H1 (cell line): ENCODE measurements around the gene PEX19. TPM values are rescaled to one million over a fixed set of nuclear protein-coding genes. Genes with fewer than 3 reads are reported as not detected.
A peak's percentile ranks its signal among the peaks of the same experiment; 100 is the strongest.

Source experiments
- CTCF ChIA-PET: fragments of 300-600 bp; sonication (Branson Sonifier 250); formaldehyde crosslinking; loops from one replicate; lab custom pipeline; 2021; ENCODE audit not compliant: partially characterized antibody; lab: Charles Lee
- POLR2A ChIA-PET: fragments of 300-600 bp; sonication (Branson Sonifier 250); formaldehyde crosslinking; loops from one replicate; lab custom pipeline; 2021; ENCODE audit warnings: inconsistent platforms; ENCODE audit not compliant: partially characterized antibody; lab: Charles Lee
- DNase-seq, 2 experiments: peaks; one replicate each; pipeline versions ENCODE4 v3.0.0 to v3.0.0-alpha.2; 2010 to 2022; ENCODE audit warnings: low spot score in 2 of 2, low read depth in 1 of 2, mixed read lengths in 1 of 2
- FAIRE-seq: peaks from 2 replicates; lab custom pipeline; 2011; peaks lifted over from hg19 to GRCh38; lab: Jason Lieb, UNC
- H2AFZ ChIP-seq: 2 replicates; pipeline ENCODE4 v1.8.1; 2012; ENCODE audit warnings: low read length, inconsistent platforms
- H2AK5ac ChIP-seq: 2 replicates; pipeline ENCODE4 v1.6.1; 2013; ENCODE audit warnings: low read depth, low read length
- H2BK120ac ChIP-seq: replicated peaks from 2 replicates; pipeline ENCODE3; 2013; ENCODE audit warnings: low read depth, low read length, inconsistent platforms
- H2BK12ac ChIP-seq: 2 replicates; pipeline ENCODE4 v1.6.1; 2013; ENCODE audit warnings: low read depth, low read length
- H2BK15ac ChIP-seq: 2 replicates; pipeline ENCODE4 v1.6.1; 2013; ENCODE audit warnings: low read length
- H2BK20ac ChIP-seq: 2 replicates; pipeline ENCODE4 v1.6.1; 2013; ENCODE audit warnings: low read length
- H2BK5ac ChIP-seq: 2 replicates; pipeline ENCODE4 v1.6.1; 2013; ENCODE audit warnings: low read depth, low read length
- H3K14ac ChIP-seq: 2 replicates; pipeline ENCODE4 v1.6.1; 2013; ENCODE audit warnings: inconsistent platforms; ENCODE audit not compliant: insufficient read length
- H3K18ac ChIP-seq: 2 replicates; pipeline ENCODE4 v1.6.1; 2013; ENCODE audit warnings: low read length; ENCODE audit errors: extremely low read depth
- H3K23ac ChIP-seq: 2 replicates; pipeline ENCODE4 v1.6.1; 2013; ENCODE audit warnings: inconsistent platforms; ENCODE audit not compliant: insufficient read length
- H3K23me2 ChIP-seq: 2 replicates; pipeline ENCODE4 v1.6.1; 2013; ENCODE audit warnings: low read depth, low read length
- H3K27ac ChIP-seq: 2 replicates; pipeline ENCODE4 v1.6.1; 2011; ENCODE audit warnings: low read depth, low read length, inconsistent platforms
- H3K27me3 ChIP-seq, 4 experiments: replicated peaks in 1 of 4; 1 replicate in 1 of 4; 2 replicates in 3 of 4; pipeline versions ENCODE4 v1.6.1 to v1.8.1; 2011 to 2013; ENCODE audit warnings: low read length in 3 of 4, mild to moderate bottlenecking in 3 of 4, inconsistent platforms in 2 of 4, mixed read lengths in 2 of 4, moderate library complexity in 1 of 4; ENCODE audit not compliant: control insufficient read depth in 3 of 4, insufficient read depth in 3 of 4; ENCODE audit errors: extremely low read depth in 1 of 4
- H3K36me3 ChIP-seq, 4 experiments: 2 replicates each; pipeline versions ENCODE4 v1.6.1 to v1.8.1; 2011 to 2013; ENCODE audit warnings: mild to moderate bottlenecking in 4 of 4, low read length in 3 of 4, moderate library complexity in 2 of 4, control low read depth in 1 of 4, inconsistent platforms in 1 of 4; ENCODE audit not compliant: insufficient read depth in 4 of 4, control insufficient read depth in 2 of 4
- H3K4ac ChIP-seq: replicated peaks from 2 replicates; pipeline ENCODE3; 2013; ENCODE audit warnings: low read length, low read depth, mixed read lengths, inconsistent platforms; ENCODE audit not compliant: insufficient read length
- H3K4me1 ChIP-seq, 4 experiments: replicated peaks in 1 of 4; 1 replicate in 1 of 4; 2 replicates in 3 of 4; pipeline versions ENCODE4 v1.6.1 to v1.8.1; 2011 to 2013; ENCODE audit warnings: low read length in 3 of 4, inconsistent platforms in 2 of 4, mixed read lengths in 1 of 4; ENCODE audit not compliant: insufficient read depth in 4 of 4, control insufficient read depth in 3 of 4
- H3K4me2 ChIP-seq, 2 experiments: 2 replicates each; pipeline versions ENCODE4 v1.6.1 to v1.8.1; 2011 to 2013; ENCODE audit warnings: low read depth in 2 of 2, low read length in 2 of 2, control low read depth in 1 of 2, inconsistent platforms in 1 of 2, mild to moderate bottlenecking in 1 of 2; ENCODE audit not compliant: insufficient read depth in 1 of 2
- H3K4me3 ChIP-seq, 4 experiments: fragments of 200-600, 300-600 bp in 1 of 4; sonication (generic), shearing (Covaris generic), sonication (Bioruptor Twin) in 1 of 4; 2 replicates each; pipeline versions ENCODE4 v1.5.1 to v1.8.1; 2011 to 2016; ENCODE audit warnings: low read length in 4 of 4, low read depth in 3 of 4, control low read depth in 2 of 4, inconsistent platforms in 2 of 4, mild to moderate bottlenecking in 2 of 4, mixed read lengths in 1 of 4, moderate library complexity in 1 of 4; ENCODE audit not compliant: insufficient read depth in 2 of 4; ENCODE audit errors: extremely low read depth in 1 of 4
- H3K56ac ChIP-seq: replicated peaks from 2 replicates; pipeline ENCODE3; 2013; ENCODE audit warnings: low read depth, mild to moderate bottlenecking, mixed read lengths, low read length, inconsistent platforms; ENCODE audit not compliant: insufficient read length
- H3K79me1 ChIP-seq: 2 replicates; pipeline ENCODE4 v1.6.1; 2013; ENCODE audit warnings: low read depth, low read length, control low read depth
- H3K79me2 ChIP-seq, 2 experiments: 2 replicates each; pipeline versions ENCODE4 v1.6.1 to v1.8.1; 2012 to 2013; ENCODE audit warnings: low read length in 2 of 2, mild to moderate bottlenecking in 2 of 2, inconsistent platforms in 1 of 2; ENCODE audit not compliant: insufficient read depth in 2 of 2, control insufficient read depth in 1 of 2
- H3K9ac ChIP-seq, 4 experiments: replicated peaks in 1 of 4; 1 replicate in 1 of 4; 2 replicates in 3 of 4; pipeline versions ENCODE4 v1.6.1 to v1.8.1; 2011 to 2013; ENCODE audit warnings: low read depth in 3 of 4, low read length in 3 of 4, control low read depth in 2 of 4, mild to moderate bottlenecking in 2 of 4, moderate library complexity in 2 of 4, inconsistent platforms in 1 of 4; ENCODE audit errors: extremely low read depth in 1 of 4
- H3K9me3 ChIP-seq, 2 experiments: 2 replicates each; pipeline versions ENCODE4 v1.6.1 to v1.8.1; 2012 to 2013; ENCODE audit warnings: mild to moderate bottlenecking in 2 of 2, moderate library complexity in 2 of 2, control low read depth in 1 of 2, inconsistent platforms in 1 of 2, low read depth in 1 of 2, low read length in 1 of 2, mixed read lengths in 1 of 2; ENCODE audit not compliant: insufficient read depth in 2 of 2
- H4K20me1 ChIP-seq, 2 experiments: replicated peaks in 1 of 2; 2 replicates each; pipeline versions ENCODE3 to v1.8.1; 2011 to 2013; ENCODE audit warnings: inconsistent platforms in 2 of 2, low read length in 2 of 2, mild to moderate bottlenecking in 1 of 2; ENCODE audit not compliant: insufficient read depth in 2 of 2, control insufficient read depth in 1 of 2
- H4K5ac ChIP-seq: 2 replicates; pipeline ENCODE4 v1.6.1; 2013; ENCODE audit warnings: low read length, low read depth, mixed read lengths, inconsistent platforms; ENCODE audit not compliant: insufficient read length
- H4K8ac ChIP-seq: 2 replicates; pipeline ENCODE4 v1.8.0; 2013; ENCODE audit warnings: mild to moderate bottlenecking, moderate library complexity, low read length, inconsistent platforms; ENCODE audit not compliant: insufficient read depth; ENCODE audit errors: extremely low read depth
- H4K91ac ChIP-seq: replicated peaks from 2 replicates; pipeline ENCODE3; 2013; ENCODE audit warnings: low read length, mixed read lengths, inconsistent platforms; ENCODE audit not compliant: insufficient read length
- JUND ChIP-seq: IDR thresholded peaks from 2 replicates; pipeline ENCODE4 v1.6.1; 2011; ENCODE audit warnings: mild to moderate bottlenecking, improper control_type of control experiment, low read length
- KDM5A ChIP-seq: fragments of 200-600 bp; IDR thresholded peaks from 2 replicates; pipeline ENCODE4 v1.7.1; 2012; ENCODE audit warnings: mild to moderate bottlenecking, low read length, inconsistent platforms, mixed read lengths
- NRF1 ChIP-seq: IDR thresholded peaks from 2 replicates; pipeline ENCODE4 v1.6.1; 2011; ENCODE audit warnings: mild to moderate bottlenecking, low read depth, low read length, improper control_type of control experiment
- RXRA ChIP-seq: IDR thresholded peaks from 2 replicates; pipeline ENCODE4 v1.6.1; 2011; ENCODE audit warnings: low read depth, mild to moderate bottlenecking, low read length, moderate library complexity; ENCODE audit not compliant: insufficient read depth
- SIX5 ChIP-seq: IDR thresholded peaks from 2 replicates; pipeline ENCODE4 v1.6.1; 2011; ENCODE audit warnings: mild to moderate bottlenecking, low read depth, low read length
- TAF1 ChIP-seq: IDR thresholded peaks from 2 replicates; pipeline ENCODE4 v1.6.1; 2011; ENCODE audit warnings: mild to moderate bottlenecking, low read depth, low read length
- TAF7 ChIP-seq: optimal IDR thresholded peaks from 2 replicates; pipeline ENCODE3; 2011; ENCODE audit warnings: low read depth, mild to moderate bottlenecking, inconsistent platforms, low read length, moderate library complexity, borderline replicate concordance
- TBP ChIP-seq: IDR thresholded peaks from 2 replicates; pipeline ENCODE4 v1.6.1; 2011; ENCODE audit warnings: low read depth, low read length, improper control_type of control experiment
- ZNF274 ChIP-seq: IDR thresholded peaks from 2 replicates; pipeline ENCODE4 v1.7.0; 2012; ENCODE audit warnings: low read length, borderline replicate concordance; ENCODE audit errors: extremely low read depth
- WGBS, 2 experiments: shearing (Covaris generic) in 1 of 2; methylation state at CpG; one replicate each; pipeline versions ENCODE4 v1.1.6 to v1.1.7; 2013 to 2015; ENCODE audit warnings: low lambda C conversion rate in 2 of 2, mixed read lengths in 2 of 2, inconsistent platforms in 1 of 2, low coverage in 1 of 2, missing lambda C conversion rate in 1 of 2; ENCODE audit not compliant: insufficient replicate concordance in 2 of 2, insufficient coverage in 1 of 2, insufficient read length in 1 of 2; ENCODE audit errors: extremely low coverage in 1 of 2, missing lambda C conversion rate in 1 of 2; 5-methylcytosine and 5-hydroxymethylcytosine counted together
- polyA plus RNA-seq, 7 experiments: library from polyadenylated mRNA; depleted of rRNA in 3 of 7; stranded (reverse) in 5 of 7; unstranded in 2 of 7; fragments of >200 nt in 5 of 7; fragments of 200-250 nt in 2 of 7; gene quantifications; 1 replicate in 5 of 7; 2 replicates in 1 of 7; 4 replicates in 1 of 7; pipeline versions ENCODE4 v1.2.1 to v1.2.3, GENCODE V29; 2011 to 2013; ENCODE audit warnings: missing spikeins in 2 of 7, mixed read lengths in 2 of 7
- total RNA-seq: library from RNA; stranded (reverse); fragmentation: NEBNext Ultra II Directional; extraction: Animal tissue kit (Norgen Biotek cat#: 25700); gene quantifications from 2 replicates; pipeline ENCODE4 v1.2.1, GENCODE V29; 2021
- TF ChIP-seq, protein P1 (sequence below): IDR thresholded peaks from 2 replicates; pipeline ENCODE4 v1.6.1; 2011; ENCODE audit warnings: low read length, improper control_type of control experiment

PEX19 gene
- total and polyA plus RNA-seq, 2 of the 8 experiments (the other 6 are each of a cell fraction or from before 2014, with no cell fraction given): 50.4 to 80.2 TPM

DNA sequence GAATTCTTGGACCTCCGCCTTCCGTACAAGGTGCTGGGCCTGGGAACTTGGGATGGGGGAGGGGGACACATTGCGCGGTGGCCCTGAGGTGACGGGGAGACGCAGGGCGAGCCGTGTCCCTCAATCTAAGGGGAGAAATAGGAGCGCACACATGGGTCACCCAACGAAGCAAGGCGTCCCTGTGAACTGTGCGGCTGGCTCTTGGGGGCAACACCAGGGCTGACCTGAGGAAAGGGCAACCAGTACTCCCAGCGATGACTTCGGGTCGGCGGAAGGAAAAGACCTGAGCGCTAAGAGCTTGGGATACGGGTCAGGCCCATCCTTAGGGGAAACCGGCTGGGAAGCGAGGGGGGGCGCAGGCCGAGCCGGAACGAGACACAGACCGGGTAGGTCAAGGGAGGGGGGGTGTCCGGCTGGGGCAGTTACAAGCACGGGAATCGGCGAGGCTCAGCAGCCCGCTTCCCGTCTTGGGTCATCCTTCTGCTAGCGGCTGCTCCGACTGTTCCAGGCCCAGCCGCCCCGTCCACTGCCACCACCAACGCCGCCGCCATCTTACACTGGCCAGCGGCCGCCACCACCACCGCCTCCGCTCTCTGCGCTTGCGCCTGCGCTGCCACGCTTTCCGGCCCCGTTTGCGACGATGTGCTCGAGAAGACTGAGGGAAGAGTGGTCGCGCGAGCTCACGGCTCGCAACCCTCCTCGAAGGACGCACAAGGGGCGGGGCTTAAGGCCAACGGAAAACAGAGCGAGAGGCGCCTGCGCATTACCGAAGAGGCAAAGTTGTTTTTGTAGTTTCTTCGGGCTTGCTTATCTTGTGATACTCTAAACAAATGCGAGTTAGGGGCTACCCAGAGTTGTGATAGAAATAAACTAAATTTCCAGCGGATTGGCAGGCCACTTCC, 22.8 kb downstream of the PEX19 start, which contains the start of gene DCAF8:
TSS of gene DCAF8 (minus strand) at position 657 of the 902 bp plus-strand sequence. CDS start 18,541 bp downstream, outside the sequence.
- CTCF ChIA-PET: interaction anchor here (0.6 to 4.2 kb wide), 5 partner anchors 10 to 1221 kb away, joined by 3 to 28 read pairs (median 3); no protein-coding TSS in a partner anchor
- peak; percentile 52 for FAIRE-seq
- peak within 1 kb of the TSS; percentile 69 for H2BK120ac ChIP-seq
- TF ChIP-seq, protein P1, sequence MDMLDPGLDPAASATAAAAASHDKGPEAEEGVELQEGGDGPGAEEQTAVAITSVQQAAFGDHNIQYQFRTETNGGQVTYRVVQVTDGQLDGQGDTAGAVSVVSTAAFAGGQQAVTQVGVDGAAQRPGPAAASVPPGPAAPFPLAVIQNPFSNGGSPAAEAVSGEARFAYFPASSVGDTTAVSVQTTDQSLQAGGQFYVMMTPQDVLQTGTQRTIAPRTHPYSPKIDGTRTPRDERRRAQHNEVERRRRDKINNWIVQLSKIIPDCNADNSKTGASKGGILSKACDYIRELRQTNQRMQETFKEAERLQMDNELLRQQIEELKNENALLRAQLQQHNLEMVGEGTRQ: no peak
- no peak for TF ChIP-seq ZNF274
- TF ChIP-seq RXRA: no peak
- TF ChIP-seq SIX5: no peak
- TF ChIP-seq NRF1: peak; percentile 94
- peak; percentile 99 for TF ChIP-seq TAF1
- peak; percentile 8; the same call in 1 of the 2 replicates for TF ChIP-seq JUND
- peak; percentile 89 for TF ChIP-seq TAF7
- peak; percentile 95 for TF ChIP-seq TBP
- peak; percentile 53; the same call in 1 of the 2 replicates for TF ChIP-seq KDM5A

More for the DNA sequence above, 22.8 kb downstream of the PEX19 start, which contains the start of gene DCAF8:
- H2BK12ac ChIP-seq: peak within 1 kb of the TSS; percentile 96; the same call in 1 of the 2 replicates
- H3K4me3 ChIP-seq: peak within 1 kb of the TSS; percentile 91 to 99 (median 96)
- DNase-seq: peak; percentile 92 to 98
- 0 out of 2 replicates have a peak, but pooled peaks cover 2% of the 10 kb centered on the region for H3K23me2 ChIP-seq
- peak within 1 kb of the TSS; percentile 97 for H3K27ac ChIP-seq
- peak within 1 kb of the TSS; percentile 89; the same call in 1 of the 2 replicates for H2AK5ac ChIP-seq
- H3K23ac ChIP-seq: no peak within 1 kb of the TSS
- peak within 1 kb of the TSS; percentile 97 to 99 (median 98) for H3K9ac ChIP-seq
- H2BK20ac ChIP-seq: no peak within 1 kb of the TSS
- H2BK5ac ChIP-seq: peak within 1 kb of the TSS; percentile 100
- H3K79me1 ChIP-seq: no peaks in the 10 kb centered on the region; the same call in 1 of the 2 replicates
- no peaks in the 10 kb centered on the region for H3K9me3 ChIP-seq
- H3K18ac ChIP-seq: peak within 1 kb of the TSS; percentile 97
- H2BK15ac ChIP-seq: peak within 1 kb of the TSS; percentile 92; the same call in 1 of the 2 replicates
- H3K4me1 ChIP-seq: peaks cover 2 to 13% (median 5%) of the 10 kb centered on the region in 4 experiments; a peak in 6 of 7 replicates
- H4K8ac ChIP-seq: peak within 1 kb of the TSS; percentile 99
- peak within 1 kb of the TSS; percentile 94 for H4K91ac ChIP-seq
- H2AFZ ChIP-seq: peak within 1 kb of the TSS; percentile 94
- POLR2A ChIA-PET: interaction anchor here (0.6 to 7.6 kb wide), 33 partner anchors 9 to 413 kb away, joined by 3 to 58 read pairs (median 4); partner anchors contain the start of genes IGSF8 and PEX19
- peak within 1 kb of the TSS; percentile 99 for H3K4ac ChIP-seq
- no peak within 1 kb of the TSS for H3K14ac ChIP-seq
- peaks cover 5 to 48% of the 10 kb centered on the region in 2 experiments; a peak in 3 of 4 replicates for H3K79me2 ChIP-seq
- peak within 1 kb of the TSS; percentile 65 to 89 for H3K4me2 ChIP-seq
- no peaks in the 10 kb centered on the region for H3K27me3 ChIP-seq
- H4K20me1 ChIP-seq: no peaks in the 10 kb centered on the region
- H3K36me3 ChIP-seq: no peaks in the 10 kb centered on the region
- H3K56ac ChIP-seq: peak within 1 kb of the TSS; percentile 96
- WGBS, 2 experiments: 1% methylated on average over 67 of the region's 67 CpGs; no CpG with 5 or more reads in 1 of the 2 experiments
- peak within 1 kb of the TSS; percentile 95 for H4K5ac ChIP-seq
